ENCODE measurements around the gene UNK.
A peak's percentile ranks its signal among the peaks of the same experiment; 100 is the strongest.

UNK gene

GRCh38 chr17:75763613-75764416, 20.8 kb upstream of the UNK start:
- ChIA-PET POLR2A (interaction anchor here (0.5 to 5.2 kb wide), 6 partner anchors 11 to 143 kb away, joined by 3 to 69 read pairs (median 5); partner anchors contain the start of gene TRIM65), CTCF (interaction anchor here (0.7 to 23.0 kb wide), 19 partner anchors 9 to 241 kb away, joined by 3 to 1427 read pairs (median 6); partner anchors contain the start of genes SMIM5, TRIM47, TRIM65 and UNK)
- peak overlapping the region; percentile 66 for H3K4me3 ChIP-seq (ENCODE audit: low read depth, low read length)
- no peak for DNase-seq (ENCODE audit: low read depth, low spot score)
- TF ChIP-seq CTCF (IDR thresholded peaks at IDR 0.05; ENCODE audit: insufficient read depth, low read length, missing control alignments), result no peak

- CTCF ChIA-PET, result interaction anchor here (0.7 to 23.0 kb wide), 21 partner anchors 9 to 132 kb away, joined by 3 to 1427 read pairs (median 4); partner anchors contain the start of genes SMIM5, TRIM47, TRIM65 and UNK
- TF ChIP-seq CTCF (IDR thresholded peaks at IDR 0.05; ENCODE audit: insufficient read depth, low read length, missing control alignments), result no peak
These were observed 20.2 kb upstream of the UNK start for GRCh38 chr17:75764417-75764710.

GRCh38 chr17:75764711-75765421, 19.7 kb upstream of the UNK start, which contains the start of gene GALK1:
Gene GALK1, minus strand, starts transcription at chr17:75765192. Its CDS starts 56 bp downstream, at chr17:75765136.
- ChIA-PET CTCF (interaction anchor here (0.6 to 23.0 kb wide), 24 partner anchors 8 to 140 kb away, joined by 3 to 1427 read pairs (median 4); partner anchors contain the start of genes SMIM5, TRIM47, TRIM65 and UNK), POLR2A (interaction anchor here (0.6 to 5.2 kb wide), 8 partner anchors 10 to 132 kb away, joined by 3 to 69 read pairs (median 4); partner anchors contain the start of gene TRIM65)
- DNase-seq (ENCODE audit: low read depth, low spot score), result no peak
- peak; percentile 77 for TF ChIP-seq CTCF (IDR thresholded peaks at IDR 0.05; ENCODE audit: insufficient read depth, low read length, missing control alignments)
- H3K4me3 ChIP-seq (ENCODE audit: low read depth, low read length), result peak within 1 kb of the TSS; percentile 66

More at GRCh38 chr17:75764417-75764710, 20.2 kb upstream of the UNK start:
- peak overlapping the region; percentile 66 for H3K4me3 ChIP-seq (ENCODE audit: low read depth, low read length)
- DNase-seq (ENCODE audit: low read depth, low spot score), result no peak
- POLR2A ChIA-PET, result interaction anchor here (0.6 to 5.2 kb wide), 6 partner anchors 11 to 133 kb away, joined by 3 to 69 read pairs (median 6); partner anchors contain the start of gene TRIM65

GRCh38 chr17:75765981-75766380, 18.6 kb upstream of the UNK start:
- H3K4me3 ChIP-seq (ENCODE audit: low read depth, low read length), result no peak overlapping the region
- POLR2A ChIA-PET, result interaction anchor here (0.9 to 5.2 kb wide), 5 partner anchors 9 to 113 kb away, joined by 3 to 69 read pairs (median 4); a partner anchor contains a TSS
- TF ChIP-seq CTCF (IDR thresholded peaks at IDR 0.05; ENCODE audit: insufficient read depth, low read length, missing control alignments), result no peak
- CTCF ChIA-PET, result interaction anchor here (0.6 to 23.0 kb wide), 13 partner anchors 11 to 139 kb away, joined by 3 to 1427 read pairs (median 12); partner anchors contain the start of genes SMIM5, TRIM47, TRIM65 and UNK
- no peak for DNase-seq (ENCODE audit: low read depth, low spot score)

GRCh38 chr17:75767881-75768280, 16.7 kb upstream of the UNK start:
- ChIA-PET POLR2A (no interaction called here), CTCF (interaction anchor here (0.7 to 1.7 kb wide), 2 partner anchors 15 to 57 kb away, joined by 3 to 5 read pairs; no protein-coding TSS in a partner anchor)
- no peak overlapping the region for H3K4me3 ChIP-seq (ENCODE audit: low read depth, low read length)
- no peak for TF ChIP-seq CTCF (IDR thresholded peaks at IDR 0.05; ENCODE audit: insufficient read depth, low read length, missing control alignments)
- no peak for DNase-seq (ENCODE audit: low read depth, low spot score)
